Stimulated activated CD4-positive, alpha-beta T cell treated with anti-CD3 and anti-CD28 coated beads, Interleukin-1b, Interleukin-23, amount 100 ng/mL, for 4 hours (primary cell): ENCODE results near the gene FRMD6.
"Not testable (repeated sequence)": the region's sequence is repeated elsewhere in the genome, so short reads cannot be mapped to it uniquely, and the experiment has no call there.

ENCODE experiments used
- DNase-seq, 2 donors: peaks; one replicate each; pipeline ENCODE4 v3.0.0-alpha.2; 2020; ENCODE audit warnings: low read depth in 2 of 2

The FRMD6 gene

GRCh38 chr14:51724650-51725049, 72.9 kb downstream of the FRMD6 start:
- no peak for DNase-seq

GRCh38 chr14:51725061-51725460, 73.4 kb downstream of the FRMD6 start:
- DNase-seq: no peak

- DNase-seq: no peak
Observed at GRCh38 chr14:51726166-51726899, 74.6 kb downstream of the FRMD6 start.

GRCh38 chr14:51727526-51727925, 75.8 kb downstream of the FRMD6 start:
- DNase-seq: no peak

GRCh38 chr14:51730098-51730497, 78.4 kb downstream of the FRMD6 start:
- no peak for DNase-seq

- no peak for DNase-seq
Observed at GRCh38 chr14:51730684-51731083, 79.0 kb downstream of the FRMD6 start.

GRCh38 chr14:51732494-51733112, 80.9 kb downstream of the FRMD6 start:
- DNase-seq: no peak

GRCh38 chr14:51733147-51733546, 81.4 kb downstream of the FRMD6 start:
- no peak for DNase-seq

- DNase-seq: no peak
Observed at GRCh38 chr14:51735851-51736250, 84.1 kb downstream of the FRMD6 start.

- DNase-seq: no peak
Observed at GRCh38 chr14:51738754-51739153, 87.0 kb downstream of the FRMD6 start.

- no peak for DNase-seq
Observed at GRCh38 chr14:51743588-51744000, 91.9 kb downstream of the FRMD6 start.

- no peak for DNase-seq
Observed at GRCh38 chr14:51744372-51745130, 92.8 kb downstream of the FRMD6 start.

GRCh38 chr14:51746823-51747222, 95.1 kb downstream of the FRMD6 start:
- not testable (repeated sequence) for DNase-seq

- no peak for DNase-seq
Observed at GRCh38 chr14:51750542-51750941, 98.8 kb downstream of the FRMD6 start.

- peak in 1 of 2 donors; percentile 22 for DNase-seq
Observed at GRCh38 chr14:51751611-51752345, 100.1 kb downstream of the FRMD6 start.

GRCh38 chr14:51757756-51758155, 106.0 kb downstream of the FRMD6 start:
- not testable (repeated sequence) for DNase-seq

- DNase-seq: no peak
Observed at GRCh38 chr14:51759950-51760349, 108.2 kb downstream of the FRMD6 start.

GRCh38 chr14:51765726-51766125, 114.0 kb downstream of the FRMD6 start:
- not testable (repeated sequence) for DNase-seq

- DNase-seq: not testable (repeated sequence)
Observed at GRCh38 chr14:51766586-51766985, 114.9 kb downstream of the FRMD6 start.

GRCh38 chr14:51769261-51769660, 117.6 kb downstream of the FRMD6 start:
- DNase-seq: not testable (repeated sequence)

- no peak for DNase-seq
Observed at GRCh38 chr14:51774209-51774608, 122.5 kb downstream of the FRMD6 start.
